Lung (tissue), 12 donors: ENCODE measurements around the gene HRCT1. TPM values are rescaled to one million over a fixed set of nuclear protein-coding genes. Genes with fewer than 3 reads are reported as not detected.

Source experiments
- ATAC-seq: fragments of 200-7000 bp; cut with Tn5 transposase; one replicate; pipeline ENCODE4 v1.9.1; 2020; ENCODE audit warnings: moderate number of reproducible peaks; ENCODE audit not compliant: insufficient read depth, low FRiP score
- DNase-seq, 3 donors: peaks; one replicate each; pipeline ENCODE4 v3.0.0-alpha.2; 2013 to 2017
- H3K27ac ChIP-seq, 2 donors: one replicate each; pipeline ENCODE4 v1.5.1; 2013; ENCODE audit warnings: mild to moderate bottlenecking in 2 of 2, moderate library complexity in 2 of 2, control low read depth in 1 of 2, inconsistent platforms in 1 of 2, low read depth in 1 of 2, low read length in 1 of 2
- H3K27me3 ChIP-seq, 3 donors: one replicate each; pipeline ENCODE4 v1.5.1; 2013; ENCODE audit warnings: low read length in 2 of 3; ENCODE audit not compliant: control insufficient read depth in 3 of 3, insufficient read depth in 3 of 3
- H3K36me3 ChIP-seq, 4 donors: one replicate each; pipeline ENCODE4 v1.5.1; 2013; ENCODE audit warnings: low read length in 4 of 4, mild to moderate bottlenecking in 1 of 4, moderate library complexity in 1 of 4; ENCODE audit not compliant: control insufficient read depth in 4 of 4, insufficient read depth in 4 of 4
- H3K4me1 ChIP-seq, 5 donors: one replicate each; pipeline ENCODE4 v1.5.1; 2013; ENCODE audit warnings: low read length in 5 of 5, mild to moderate bottlenecking in 2 of 5, moderate library complexity in 1 of 5; ENCODE audit not compliant: control insufficient read depth in 5 of 5, insufficient read depth in 5 of 5
- H3K4me3 ChIP-seq: one replicate; pipeline ENCODE4 v1.5.1; 2013; ENCODE audit warnings: mild to moderate bottlenecking, control low read depth, moderate library complexity
- H3K9ac ChIP-seq, 2 donors: one replicate each; pipeline ENCODE4 v1.5.1; 2013; ENCODE audit warnings: low read length in 2 of 2, control low read depth in 1 of 2; ENCODE audit not compliant: insufficient read depth in 1 of 2
- H3K9me3 ChIP-seq, 4 donors: one replicate each; pipeline ENCODE4 v1.5.1; 2013; ENCODE audit warnings: low read length in 3 of 4, mild to moderate bottlenecking in 1 of 4, moderate library complexity in 1 of 4; ENCODE audit not compliant: control insufficient read depth in 4 of 4, insufficient read depth in 3 of 4
- WGBS, 2 donors: extraction: QIAGEN DNeasy Blood & Tissue Kit; methylation state at CpG; one replicate each; pipeline ENCODE4 v1.1.7; 2013; 5-methylcytosine and 5-hydroxymethylcytosine counted together
- polyA plus RNA-seq, 2 donors: library from polyadenylated mRNA; stranded (reverse); fragments of 200-250 nt; gene quantifications; one replicate each; pipeline ENCODE4 v1.2.1, GENCODE V29; 2013
- total RNA-seq, 2 donors: library from RNA; depleted of rRNA in 1 of 2; stranded (reverse); fragments of >200 nt in 1 of 2; gene quantifications; one replicate each; pipeline ENCODE4 v1.2.1, GENCODE V29; 2014 to 2021
- TF ChIP-seq, protein P1 (sequence below): IDR thresholded peaks from 2 replicates; pipeline ENCODE4 v1.5.1; 2012; ENCODE audit warnings: mild to moderate bottlenecking; ENCODE audit errors: control extremely low read depth, extremely low read depth
- donor health status: control.
- donor health status: control.
- donor health status: Bipolar disorder and iron deficiency.
- donor health status: healthy.
- donor health status: DM: yes; HTN: yes; CAD: no.

Gene HRCT1
- total and polyA plus RNA-seq, 4 donors, result 1.7 to 14.1 (median 6.3) TPM; not detected in 1

- ATAC-seq, result no peak
- no peak overlapping the region for H3K9ac ChIP-seq
- no peaks in the 10 kb centered on the region for H3K27me3 ChIP-seq
- H3K4me1 ChIP-seq, result peaks cover 0 to 11% (median 0%) of the 10 kb centered on the region in 5 donors
- no peak for DNase-seq
- TF ChIP-seq, protein P1, sequence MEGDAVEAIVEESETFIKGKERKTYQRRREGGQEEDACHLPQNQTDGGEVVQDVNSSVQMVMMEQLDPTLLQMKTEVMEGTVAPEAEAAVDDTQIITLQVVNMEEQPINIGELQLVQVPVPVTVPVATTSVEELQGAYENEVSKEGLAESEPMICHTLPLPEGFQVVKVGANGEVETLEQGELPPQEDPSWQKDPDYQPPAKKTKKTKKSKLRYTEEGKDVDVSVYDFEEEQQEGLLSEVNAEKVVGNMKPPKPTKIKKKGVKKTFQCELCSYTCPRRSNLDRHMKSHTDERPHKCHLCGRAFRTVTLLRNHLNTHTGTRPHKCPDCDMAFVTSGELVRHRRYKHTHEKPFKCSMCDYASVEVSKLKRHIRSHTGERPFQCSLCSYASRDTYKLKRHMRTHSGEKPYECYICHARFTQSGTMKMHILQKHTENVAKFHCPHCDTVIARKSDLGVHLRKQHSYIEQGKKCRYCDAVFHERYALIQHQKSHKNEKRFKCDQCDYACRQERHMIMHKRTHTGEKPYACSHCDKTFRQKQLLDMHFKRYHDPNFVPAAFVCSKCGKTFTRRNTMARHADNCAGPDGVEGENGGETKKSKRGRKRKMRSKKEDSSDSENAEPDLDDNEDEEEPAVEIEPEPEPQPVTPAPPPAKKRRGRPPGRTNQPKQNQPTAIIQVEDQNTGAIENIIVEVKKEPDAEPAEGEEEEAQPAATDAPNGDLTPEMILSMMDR, result no peak
- 69 to 82% methylated on average over 5 of the region's 5 CpGs for WGBS, 2 donors
- no peak overlapping the region for H3K4me3 ChIP-seq
- no peak overlapping the region for H3K27ac ChIP-seq
- H3K9me3 ChIP-seq, result no peaks in the 10 kb centered on the region
- peaks cover 0 to 4% (median 0%) of the 10 kb centered on the region in 4 donors for H3K36me3 ChIP-seq
These were observed 47.5 kb upstream of the HRCT1 start for GRCh38 chr9:35858458-35858857.

DNA sequence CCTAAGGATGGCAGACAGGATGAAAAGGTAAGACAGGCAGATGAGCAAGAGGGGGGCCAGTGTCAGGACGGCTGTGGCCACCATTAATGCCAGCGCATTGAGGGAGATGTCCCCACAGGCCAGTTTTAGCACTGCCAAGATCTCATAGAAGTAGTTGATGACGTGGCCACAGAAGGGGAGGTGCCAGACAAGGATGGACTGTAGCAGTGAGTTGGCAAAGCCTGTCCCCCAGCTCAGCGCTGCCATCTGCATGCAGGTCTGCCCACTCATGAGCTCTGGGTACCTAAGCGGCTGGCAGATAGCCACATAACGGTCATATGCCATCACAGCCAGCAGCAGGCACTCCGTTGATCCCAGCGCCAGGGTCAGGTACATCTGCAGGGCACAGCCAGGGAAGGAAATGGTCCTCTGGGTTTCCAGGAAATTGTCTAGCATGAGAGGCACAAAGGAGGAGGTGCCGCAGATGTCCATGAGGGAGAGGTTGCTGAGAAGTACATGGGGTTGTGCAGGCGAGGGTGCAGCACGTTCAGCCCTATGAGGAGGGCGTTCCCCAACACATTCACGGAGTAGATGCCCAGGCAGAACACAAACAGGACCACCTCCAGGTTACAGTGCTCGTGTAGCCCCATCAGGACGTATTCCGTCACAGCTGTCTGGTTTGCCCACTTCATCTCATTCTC lies 46.6 kb upstream of the HRCT1 start:
- Histone ChIP-seq H3K4me1 (peaks cover 0 to 11% (median 0%) of the 10 kb centered on the region in 5 donors), H3K4me3 (no peak overlapping the region), H3K27me3 (no peaks in the 10 kb centered on the region), H3K9ac (no peak overlapping the region), H3K36me3 (no peaks in the 10 kb centered on the region), H3K27ac (no peak overlapping the region), H3K9me3 (no peaks in the 10 kb centered on the region)
- WGBS, 2 donors, result 55 to 66% methylated on average over 16 of the region's 16 CpGs
- DNase-seq (peak; percentile 12 to 39 (median 25)), ATAC-seq (no peak)
- TF ChIP-seq, protein P1, result no peak

DNA sequence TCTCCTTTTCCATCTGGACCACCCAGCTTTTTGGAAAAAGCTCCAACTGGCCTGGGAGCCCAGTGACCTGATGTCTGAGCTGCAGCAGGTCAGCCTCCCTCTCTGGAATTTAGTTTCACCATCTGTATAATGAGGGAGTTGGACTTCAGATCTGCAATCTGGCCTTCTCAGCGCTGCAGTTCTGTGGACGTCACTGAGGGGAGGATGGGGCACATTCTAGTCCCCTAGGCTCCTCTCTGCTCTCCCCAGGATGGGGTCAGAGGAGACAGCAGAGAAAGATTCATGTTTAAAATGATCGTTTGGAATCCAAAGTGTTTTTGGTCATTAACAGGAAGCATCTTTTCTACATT lies 46.0 kb upstream of the HRCT1 start:
- TF ChIP-seq, protein P1, result no peak
- DNase-seq, result no peak
- WGBS, 2 donors, result 53 to 65% methylated on average over 3 of the region's 3 CpGs
- H3K9me3 ChIP-seq, result no peaks in the 10 kb centered on the region
- H3K9ac ChIP-seq, result no peak overlapping the region
- no peaks in the 10 kb centered on the region for H3K36me3 ChIP-seq
- ATAC-seq, result no peak
- no peaks in the 10 kb centered on the region for H3K27me3 ChIP-seq
- peaks cover 0 to 11% (median 0%) of the 10 kb centered on the region in 5 donors for H3K4me1 ChIP-seq
- no peak overlapping the region for H3K4me3 ChIP-seq
- no peak overlapping the region for H3K27ac ChIP-seq
